Measurements from ENCODE around the gene JAZF1. TPM values are rescaled to one million over a fixed set of nuclear protein-coding genes. Genes with fewer than 3 reads are reported as not detected.
A peak's percentile ranks its signal among the peaks of the same experiment; 100 is the strongest.

The JAZF1 gene
- total and polyA plus RNA-seq, 8 donors, result 0.58 to 16.7 (median 7.2) TPM

GRCh38 chr7:28096713-28097112 is 83.9 kb downstream of the JAZF1 start:
- intact Hi-C loops (cut with DNase I; ENCODE audit: low total_unique reads), result no loop called here
- no peaks in the 10 kb centered on the region for H3K36me3 ChIP-seq
- H3K4me1 ChIP-seq, result peaks cover 3 to 34% (median 17%) of the 10 kb centered on the region in 4 donors
- H3K27me3 ChIP-seq, result no peaks in the 10 kb centered on the region
- DNase-seq, result peak; percentile 49 to 85
- no peaks in the 10 kb centered on the region for H3K9me3 ChIP-seq
- 0 to 4% (median 0%) methylated on average over 3 of the region's 3 CpGs for WGBS, 5 donors
- TF ChIP-seq EP300 (IDR thresholded peaks at IDR 0.05) (no peak), POLR2A (IDR thresholded peaks at IDR 0.05) (no peak), POLR2AphosphoS5 (IDR thresholded peaks at IDR 0.05) (peak in 1 of 3 donors; percentile 25)
- TF ChIP-seq, protein P1, sequence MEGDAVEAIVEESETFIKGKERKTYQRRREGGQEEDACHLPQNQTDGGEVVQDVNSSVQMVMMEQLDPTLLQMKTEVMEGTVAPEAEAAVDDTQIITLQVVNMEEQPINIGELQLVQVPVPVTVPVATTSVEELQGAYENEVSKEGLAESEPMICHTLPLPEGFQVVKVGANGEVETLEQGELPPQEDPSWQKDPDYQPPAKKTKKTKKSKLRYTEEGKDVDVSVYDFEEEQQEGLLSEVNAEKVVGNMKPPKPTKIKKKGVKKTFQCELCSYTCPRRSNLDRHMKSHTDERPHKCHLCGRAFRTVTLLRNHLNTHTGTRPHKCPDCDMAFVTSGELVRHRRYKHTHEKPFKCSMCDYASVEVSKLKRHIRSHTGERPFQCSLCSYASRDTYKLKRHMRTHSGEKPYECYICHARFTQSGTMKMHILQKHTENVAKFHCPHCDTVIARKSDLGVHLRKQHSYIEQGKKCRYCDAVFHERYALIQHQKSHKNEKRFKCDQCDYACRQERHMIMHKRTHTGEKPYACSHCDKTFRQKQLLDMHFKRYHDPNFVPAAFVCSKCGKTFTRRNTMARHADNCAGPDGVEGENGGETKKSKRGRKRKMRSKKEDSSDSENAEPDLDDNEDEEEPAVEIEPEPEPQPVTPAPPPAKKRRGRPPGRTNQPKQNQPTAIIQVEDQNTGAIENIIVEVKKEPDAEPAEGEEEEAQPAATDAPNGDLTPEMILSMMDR (IDR thresholded peaks at IDR 0.05), result peak in 5 of 7 experiments; percentile 67 to 81 (median 78)
- H3K27ac ChIP-seq, result peak overlapping the region in 2 of 5 donors; percentile 57 to 58
- no peak overlapping the region for H3K4me3 ChIP-seq

- H3K4me1 ChIP-seq, result peaks cover 3 to 34% (median 17%) of the 10 kb centered on the region in 4 donors
- intact Hi-C loops (cut with DNase I; ENCODE audit: low total_unique reads), result no loop called here
- 80 to 92% (median 87%) methylated on average over 4 of the region's 4 CpGs for WGBS, 5 donors
These were observed 85.4 kb downstream of the JAZF1 start for GRCh38 chr7:28095231-28095630.

DNA sequence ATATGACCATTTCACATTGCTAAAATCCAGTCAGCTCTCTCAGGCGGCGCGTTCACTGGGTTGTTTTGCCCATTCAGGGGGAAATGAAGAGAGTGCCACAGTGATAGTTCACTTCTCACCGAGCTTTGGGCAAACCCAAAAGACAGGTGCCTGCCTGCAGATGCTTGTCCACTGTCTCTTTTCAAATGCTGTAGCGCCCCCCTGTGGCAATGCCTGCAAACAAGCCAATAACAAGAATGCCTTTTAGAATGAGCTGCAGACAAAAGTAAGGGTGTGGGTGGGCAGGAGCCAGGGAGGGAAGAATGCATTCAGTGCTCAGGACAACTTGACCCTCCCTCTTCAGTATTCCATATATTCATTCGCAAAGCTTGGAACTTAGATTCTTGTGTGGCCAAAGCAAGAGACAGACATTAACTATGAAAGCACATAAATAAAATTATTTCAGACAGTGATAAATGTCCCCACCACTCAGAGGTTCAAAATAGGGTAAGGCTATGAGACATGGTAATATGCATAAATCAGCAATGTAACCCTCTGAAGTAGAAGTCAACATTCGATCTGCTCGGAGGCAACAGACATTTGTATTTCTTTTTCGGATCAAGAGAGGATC is 86.9 kb downstream of the JAZF1 start:
- WGBS, 5 donors, result 77 to 82% (median 79%) methylated on average over 9 of the region's 9 CpGs
- Histone ChIP-seq H3K36me3 (no peaks in the 10 kb centered on the region), H3K4me1 (peaks cover 3 to 34% (median 18%) of the 10 kb centered on the region in 4 donors), H3K27me3 (no peaks in the 10 kb centered on the region), H3K4me3 (no peak overlapping the region), H3K9me3 (no peaks in the 10 kb centered on the region), H3K27ac (no peak overlapping the region)
- DNase-seq, result peak; percentile 55 to 69
- intact Hi-C loops (cut with DNase I; ENCODE audit: low total_unique reads), result no loop called here
- TF ChIP-seq, protein P1 (IDR thresholded peaks at IDR 0.05), result peak in 3 of 7 experiments; percentile 38 to 53 (median 50)
- TF ChIP-seq POLR2AphosphoS5 (IDR thresholded peaks at IDR 0.05), result no peak

More at GRCh38 chr7:28095231-28095630, 85.4 kb downstream of the JAZF1 start:
- no peak overlapping the region for H3K4me3 ChIP-seq
- no peaks in the 10 kb centered on the region for H3K36me3 ChIP-seq
- no peaks in the 10 kb centered on the region for H3K9me3 ChIP-seq
- H3K27me3 ChIP-seq, result no peaks in the 10 kb centered on the region
- H3K27ac ChIP-seq, result peak overlapping the region in 1 of 5 donors; percentile 40
- DNase-seq, result no peak
- TF ChIP-seq POLR2AphosphoS5 (IDR thresholded peaks at IDR 0.05) (no peak), EP300 (IDR thresholded peaks at IDR 0.05) (no peak), POLR2A (IDR thresholded peaks at IDR 0.05) (no peak)
- TF ChIP-seq, protein P1 (IDR thresholded peaks at IDR 0.05), result no peak

GRCh38 chr7:28091190-28091589 is 89.4 kb downstream of the JAZF1 start:
- intact Hi-C loops (cut with DNase I; ENCODE audit: low total_unique reads), result no loop called here
- H3K27me3 ChIP-seq, result no peaks in the 10 kb centered on the region
- no peaks in the 10 kb centered on the region for H3K9me3 ChIP-seq
- no peaks in the 10 kb centered on the region for H3K36me3 ChIP-seq
- no peak overlapping the region for H3K27ac ChIP-seq
- TF ChIP-seq POLR2A (IDR thresholded peaks at IDR 0.05) (no peak), EP300 (IDR thresholded peaks at IDR 0.05) (no peak), POLR2AphosphoS5 (IDR thresholded peaks at IDR 0.05) (no peak)
- TF ChIP-seq, protein P1 (IDR thresholded peaks at IDR 0.05), result no peak
- no peak for DNase-seq
- peaks cover 0 to 28% (median 6%) of the 10 kb centered on the region in 4 donors for H3K4me1 ChIP-seq
- no peak overlapping the region for H3K4me3 ChIP-seq
- 86 to 98% (median 89%) methylated on average over 1 of the region's 1 CpG for WGBS, 5 donors
